ENCODE results near the gene CDK12. TPM values are rescaled to one million over a fixed set of nuclear protein-coding genes. Genes with fewer than 3 reads are reported as not detected.

CDK12 gene
- total and polyA plus RNA-seq, 3 donors from 2014 or later, result 60.3 to 113 (median 103) TPM

DNA sequence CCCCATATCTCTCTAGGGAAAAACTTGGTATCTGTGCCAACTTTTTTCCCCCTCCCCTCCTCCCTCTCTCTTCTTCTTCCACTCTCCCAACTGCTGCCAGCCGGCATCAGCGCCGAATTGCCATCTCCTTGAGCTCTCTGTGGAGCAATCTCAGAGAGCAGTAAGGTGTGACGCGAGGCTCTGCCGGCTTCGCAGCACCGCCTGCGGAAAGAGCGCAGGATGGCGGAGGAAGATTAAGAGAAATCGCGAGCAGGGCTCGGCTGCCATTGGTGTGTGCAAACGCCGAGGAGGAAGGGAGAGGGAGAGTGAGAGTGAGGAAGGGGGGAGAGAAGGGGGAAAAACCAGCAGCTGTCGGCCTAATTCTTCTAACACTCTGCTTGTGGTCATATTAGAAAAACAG is 102.2 kb downstream of the CDK12 start:
- TF ChIP-seq POLR2A (IDR thresholded peaks at IDR 0.05), result no peak
- TF ChIP-seq, protein P1, sequence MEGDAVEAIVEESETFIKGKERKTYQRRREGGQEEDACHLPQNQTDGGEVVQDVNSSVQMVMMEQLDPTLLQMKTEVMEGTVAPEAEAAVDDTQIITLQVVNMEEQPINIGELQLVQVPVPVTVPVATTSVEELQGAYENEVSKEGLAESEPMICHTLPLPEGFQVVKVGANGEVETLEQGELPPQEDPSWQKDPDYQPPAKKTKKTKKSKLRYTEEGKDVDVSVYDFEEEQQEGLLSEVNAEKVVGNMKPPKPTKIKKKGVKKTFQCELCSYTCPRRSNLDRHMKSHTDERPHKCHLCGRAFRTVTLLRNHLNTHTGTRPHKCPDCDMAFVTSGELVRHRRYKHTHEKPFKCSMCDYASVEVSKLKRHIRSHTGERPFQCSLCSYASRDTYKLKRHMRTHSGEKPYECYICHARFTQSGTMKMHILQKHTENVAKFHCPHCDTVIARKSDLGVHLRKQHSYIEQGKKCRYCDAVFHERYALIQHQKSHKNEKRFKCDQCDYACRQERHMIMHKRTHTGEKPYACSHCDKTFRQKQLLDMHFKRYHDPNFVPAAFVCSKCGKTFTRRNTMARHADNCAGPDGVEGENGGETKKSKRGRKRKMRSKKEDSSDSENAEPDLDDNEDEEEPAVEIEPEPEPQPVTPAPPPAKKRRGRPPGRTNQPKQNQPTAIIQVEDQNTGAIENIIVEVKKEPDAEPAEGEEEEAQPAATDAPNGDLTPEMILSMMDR (IDR thresholded peaks at IDR 0.05), result no peak
- Histone ChIP-seq H3K27ac (no peak overlapping the region), H3K4me1 (no peaks in the 10 kb centered on the region), H3K27me3 (no peaks in the 10 kb centered on the region), H3K9me3 (no peaks in the 10 kb centered on the region), H3K4me3 (peak overlapping the region in 1 of 2 donors; percentile 0), H3K36me3 (ENCODE audit: low read depth, missing control alignments) (no peaks in the 10 kb centered on the region)
- intact Hi-C loops (cut with DNase I; ENCODE audit: low total_unique reads), result no loop called here
- DNase-seq, result peak; percentile 17
- 44 to 45% methylated on average over 17 of the region's 17 CpGs for WGBS, 2 donors

DNA sequence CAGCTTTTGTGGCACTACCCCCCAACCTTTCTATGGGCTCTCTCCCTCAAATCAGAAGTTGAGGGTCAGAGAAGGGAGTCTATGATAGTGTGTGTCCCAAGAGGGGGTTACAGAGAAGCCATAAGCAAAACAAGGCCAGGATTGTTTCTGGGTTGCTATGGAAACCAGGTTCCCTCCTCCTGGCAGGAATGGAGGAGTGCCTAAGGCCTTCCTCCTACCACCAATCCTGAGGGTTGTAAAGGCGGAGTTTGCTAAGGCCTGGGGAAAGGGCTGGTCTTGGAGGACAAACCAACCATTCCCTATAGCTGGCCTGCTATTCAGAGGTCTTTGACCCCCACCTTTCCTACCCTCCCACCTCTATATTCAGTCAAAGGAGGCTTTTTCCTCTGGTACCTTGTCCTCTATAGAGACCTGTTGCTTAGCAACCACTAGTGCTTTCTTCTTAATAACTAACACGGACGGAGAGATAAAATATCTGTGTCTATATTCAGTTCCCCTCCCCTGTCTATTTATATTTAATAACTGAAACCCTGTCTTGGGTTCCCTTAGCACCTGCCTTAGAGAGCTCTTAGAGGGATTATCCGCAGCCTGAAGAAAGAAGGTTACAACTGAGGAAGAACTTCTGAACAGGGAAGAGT is 103.0 kb downstream of the CDK12 start:
- Histone ChIP-seq H3K27ac (no peak overlapping the region), H3K4me1 (no peaks in the 10 kb centered on the region), H3K4me3 (no peak overlapping the region), H3K36me3 (ENCODE audit: low read depth, missing control alignments) (no peaks in the 10 kb centered on the region), H3K9me3 (no peaks in the 10 kb centered on the region), H3K27me3 (no peaks in the 10 kb centered on the region)
- DNase-seq, result no peak
- intact Hi-C loops (cut with DNase I; ENCODE audit: low total_unique reads), result no loop called here
- 74 to 80% methylated on average over 4 of the region's 4 CpGs for WGBS, 2 donors
- no peak for TF ChIP-seq POLR2A (IDR thresholded peaks at IDR 0.05)
- TF ChIP-seq, protein P1 (IDR thresholded peaks at IDR 0.05), result no peak

DNA sequence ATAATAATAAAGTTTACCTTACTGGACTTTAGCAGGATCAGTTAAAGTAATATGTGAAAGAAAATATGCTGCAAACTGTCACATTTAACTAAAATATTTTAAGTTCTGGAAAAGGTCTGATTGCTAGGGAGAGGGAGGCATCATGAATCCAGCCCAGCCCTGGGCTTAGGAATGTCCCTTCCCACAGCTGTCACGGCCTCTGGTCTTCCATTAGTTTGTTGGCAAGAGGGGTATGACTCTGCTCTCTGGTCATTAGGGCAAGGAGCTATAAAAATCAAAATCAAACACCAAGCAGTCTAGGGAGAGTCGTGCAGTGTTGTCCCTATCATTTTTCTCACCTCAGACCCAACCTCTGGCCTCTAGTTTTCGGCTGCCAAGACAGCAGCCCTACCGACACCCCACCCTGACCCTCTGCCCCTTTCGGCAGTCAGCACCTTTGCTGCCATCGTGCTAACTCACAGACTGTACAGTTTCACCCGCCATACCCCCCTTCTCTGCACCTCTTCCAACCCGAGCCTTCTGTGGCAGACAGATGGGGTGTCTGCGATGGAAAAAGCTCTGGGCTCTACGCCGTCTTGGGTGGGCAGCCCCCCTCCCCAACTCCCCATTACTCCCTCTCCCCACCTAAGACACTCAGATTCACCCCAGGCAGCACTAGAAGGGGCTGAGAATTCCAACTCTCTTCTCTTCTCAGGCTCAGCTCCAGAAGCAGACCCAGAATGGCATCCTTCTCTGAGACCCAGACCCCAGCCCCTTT is 105.0 kb downstream of the CDK12 start:
- no peak for DNase-seq
- Histone ChIP-seq H3K27ac (no peak overlapping the region), H3K36me3 (ENCODE audit: low read depth, missing control alignments) (no peaks in the 10 kb centered on the region), H3K27me3 (no peaks in the 10 kb centered on the region), H3K4me3 (no peak overlapping the region), H3K4me1 (no peaks in the 10 kb centered on the region), H3K9me3 (no peaks in the 10 kb centered on the region)
- no peak for TF ChIP-seq POLR2A (IDR thresholded peaks at IDR 0.05)
- TF ChIP-seq, protein P1 (IDR thresholded peaks at IDR 0.05), result no peak
- 89 to 92% methylated on average over 11 of the region's 11 CpGs for WGBS, 2 donors
- intact Hi-C loops (cut with DNase I; ENCODE audit: low total_unique reads), result no loop called here

DNA sequence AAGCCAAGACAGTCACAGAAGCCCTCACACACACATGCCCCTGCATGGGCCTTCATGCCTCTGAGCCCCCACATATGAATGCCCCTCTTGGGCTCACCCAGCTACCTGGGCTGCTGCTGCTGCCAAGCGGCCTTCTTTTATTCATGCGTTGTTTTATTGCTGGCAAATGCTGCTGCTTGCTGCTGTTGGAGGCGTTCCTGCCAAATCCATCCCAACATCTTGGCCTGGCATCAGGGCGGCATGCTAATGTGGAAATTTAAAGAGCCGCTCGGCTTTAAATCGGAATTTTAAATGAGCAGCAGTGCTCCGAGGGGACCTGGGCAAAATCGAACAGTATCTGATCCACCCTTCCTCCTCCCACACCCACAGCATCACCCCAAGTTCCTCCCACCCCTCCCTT is 107.4 kb downstream of the CDK12 start:
- intact Hi-C loops (cut with DNase I; ENCODE audit: low total_unique reads), result no loop called here
- no peak for DNase-seq
- Histone ChIP-seq H3K4me3 (no peak overlapping the region), H3K9me3 (no peaks in the 10 kb centered on the region), H3K36me3 (ENCODE audit: low read depth, missing control alignments) (no peaks in the 10 kb centered on the region), H3K4me1 (peaks cover 4% of the 10 kb centered on the region), H3K27ac (no peak overlapping the region), H3K27me3 (no peaks in the 10 kb centered on the region)
- 68 to 83% methylated on average over 5 to 9 of the region's 9 CpGs for WGBS, 2 donors
- no peak for TF ChIP-seq POLR2A (IDR thresholded peaks at IDR 0.05)
- TF ChIP-seq, protein P1 (IDR thresholded peaks at IDR 0.05), result no peak
